ENCODE data around the gene EVI2B.

GRCh38 chr17:31275116-31275515 is 38.7 kb downstream of the EVI2B start:
- TF ChIP-seq CTCF (IDR thresholded peaks at IDR 0.05) (no peak), EZH2 (IDR thresholded peaks at IDR 0.05) (no peak)
